Measurements from ENCODE around the gene HDAC10. TPM values are rescaled to one million over a fixed set of nuclear protein-coding genes. Genes with fewer than 3 reads are reported as not detected.

The HDAC10 gene
- total RNA-seq, 2 donors from 2014 or later, result 55.2 to 60.0 TPM

- Histone ChIP-seq H3K36me3 (no peaks in the 10 kb centered on the region), H3K9me3 (no peaks in the 10 kb centered on the region), H3K27me3 (replicated peaks; ENCODE audit: insufficient read depth) (no peaks in the 10 kb centered on the region), H3K4me1 (ENCODE audit: control insufficient read depth in 1 of 2, low read depth in 2 of 2) (peaks cover 13 to 30% of the 10 kb centered on the region in 2 donors), H3K4me3 (no peak overlapping the region), H3K27ac (no peak overlapping the region)
- DNase-seq (ENCODE audit: low spot score), result no peak
- no peak for TF ChIP-seq CTCF (IDR thresholded peaks at IDR 0.05)
- ATAC-seq (ENCODE audit: insufficient number of reproducible peaks, low FRiP score, low read depth), result no peak
These were observed 2.9 kb upstream of the HDAC10 start for GRCh38 chr22:50253941-50254340.

- no peak for DNase-seq (ENCODE audit: low spot score)
- no peak for TF ChIP-seq CTCF (IDR thresholded peaks at IDR 0.05)
These were observed 2.2 kb upstream of the HDAC10 start for GRCh38 chr22:50253046-50253915.

GRCh38 chr22:50252082-50253045, 1.3 kb upstream of the HDAC10 start:
- no peak for ATAC-seq (ENCODE audit: insufficient number of reproducible peaks, low FRiP score, low read depth)
- DNase-seq (ENCODE audit: low spot score), result no peak
- Histone ChIP-seq H3K36me3 (no peaks in the 10 kb centered on the region), H3K4me3 (peak overlapping the region; percentile 82), H3K27me3 (replicated peaks; ENCODE audit: insufficient read depth) (no peaks in the 10 kb centered on the region), H3K27ac (peak overlapping the region; percentile 47 to 53), H3K9me3 (no peaks in the 10 kb centered on the region), H3K4me1 (ENCODE audit: control insufficient read depth in 1 of 2, low read depth in 2 of 2) (peaks cover 13 to 31% of the 10 kb centered on the region in 2 donors)
- TF ChIP-seq CTCF (IDR thresholded peaks at IDR 0.05), result peak; percentile 64

More at GRCh38 chr22:50253046-50253915, 2.2 kb upstream of the HDAC10 start:
- no peak for ATAC-seq (ENCODE audit: insufficient number of reproducible peaks, low FRiP score, low read depth)
- H3K4me3 ChIP-seq, result no peak overlapping the region
- H3K27ac ChIP-seq, result no peak overlapping the region
- no peaks in the 10 kb centered on the region for H3K27me3 ChIP-seq (replicated peaks; ENCODE audit: insufficient read depth)
- H3K9me3 ChIP-seq, result no peaks in the 10 kb centered on the region
- no peaks in the 10 kb centered on the region for H3K36me3 ChIP-seq
- peaks cover 13 to 24% of the 10 kb centered on the region in 2 donors for H3K4me1 ChIP-seq (ENCODE audit: control insufficient read depth in 1 of 2, low read depth in 2 of 2)

GRCh38 chr22:50251477-50252081, 514 bp upstream of the HDAC10 start:
- Histone ChIP-seq H3K4me1 (ENCODE audit: control insufficient read depth in 1 of 2, low read depth in 2 of 2) (peaks cover 13 to 31% of the 10 kb centered on the region in 2 donors), H3K36me3 (no peaks in the 10 kb centered on the region)
- peak; percentile 16 for ATAC-seq (ENCODE audit: insufficient number of reproducible peaks, low FRiP score, low read depth)

More at GRCh38 chr22:50251477-50252081, 514 bp upstream of the HDAC10 start:
- no peaks in the 10 kb centered on the region for H3K27me3 ChIP-seq (replicated peaks; ENCODE audit: insufficient read depth)
- H3K9me3 ChIP-seq, result no peaks in the 10 kb centered on the region
- DNase-seq (ENCODE audit: low spot score), result no peak
- TF ChIP-seq CTCF (IDR thresholded peaks at IDR 0.05), result no peak
- peak overlapping the region; percentile 82 for H3K4me3 ChIP-seq
- H3K27ac ChIP-seq, result peak overlapping the region; percentile 47 to 53
